Panc1 (cell line): ENCODE data around the gene MYL3. TPM values are rescaled to one million over a fixed set of nuclear protein-coding genes. Genes with fewer than 3 reads are reported as not detected.

Experiments
- ATAC-seq: fragments of 200-7000 bp; cut with Tn5 transposase; 2 replicates; pipeline ENCODE4 v1.9.1; 2020; ENCODE audit warnings: mild to moderate bottlenecking, moderate library complexity
- BruUV-seq: library from RNA; stranded (reverse); fragments of 400-500 nt; replicated peaks from 2 replicates; lab custom pipeline; 2021; lab: Mats Ljungman, UMichigan
- CTCF ChIA-PET: fragments of 300-600 bp; sonication (Branson Sonifier 250); formaldehyde crosslinking; loops from one replicate; lab custom pipeline; 2022; ENCODE audit warnings: antibody characterized with exemption; lab: Charles Lee
- POLR2A ChIA-PET: fragments of 300-600 bp; sonication (Branson Sonifier 250); formaldehyde crosslinking; loops from one replicate; lab custom pipeline; 2022; ENCODE audit warnings: antibody characterized with exemption; lab: Charles Lee
- DNase-seq: peaks from one replicate; pipeline ENCODE4 v3.0.0-alpha.2; 2010; ENCODE audit warnings: low read depth, low spot score
- H3K27ac ChIP-seq: 2 replicates; pipeline ENCODE4 v1.5.1; 2011; ENCODE audit warnings: mild to moderate bottlenecking, low read length, inconsistent platforms
- H3K27me3 ChIP-seq: fragments of 200-500 bp; sonication (Bioruptor generic); 2 replicates; pipeline ENCODE4 v1.6.0; 2014; ENCODE audit warnings: low read length, inconsistent platforms; ENCODE audit not compliant: control insufficient read depth, insufficient read depth
- H3K36me3 ChIP-seq: fragments of 200-500 bp; sonication (Bioruptor generic); 2 replicates; pipeline ENCODE4 v1.5.1; 2014; ENCODE audit warnings: inconsistent platforms, mild to moderate bottlenecking, low read length, moderate library complexity; ENCODE audit not compliant: control insufficient read depth, insufficient read depth
- H3K4me1 ChIP-seq: 2 replicates; pipeline ENCODE4 v1.5.1; 2011; ENCODE audit warnings: inconsistent platforms, mild to moderate bottlenecking, low read length, moderate library complexity; ENCODE audit not compliant: control insufficient read depth, insufficient read depth
- H3K4me3 ChIP-seq, 2 experiments: 2 replicates each; pipeline ENCODE4 v1.5.1; 2011 to 2012; ENCODE audit warnings: low read depth in 2 of 2, low read length in 2 of 2, mild to moderate bottlenecking in 2 of 2, inconsistent platforms in 1 of 2, moderate library complexity in 1 of 2
- H3K9me3 ChIP-seq: fragments of 200-500 bp; sonication (Bioruptor generic); 2 replicates; pipeline ENCODE4 v1.5.1; 2014; ENCODE audit warnings: low read depth, mild to moderate bottlenecking, inconsistent platforms, low read length, moderate library complexity; ENCODE audit not compliant: control insufficient read depth, insufficient read depth
- POLR2AphosphoS5 ChIP-seq: IDR thresholded peaks from 2 replicates; pipeline ENCODE4 v1.6.1; 2012; ENCODE audit warnings: mild to moderate bottlenecking, low read depth, low read length, moderate library complexity
- SIN3A ChIP-seq: IDR thresholded peaks from 2 replicates; pipeline ENCODE4 v1.6.1; 2012; ENCODE audit warnings: low read depth, mild to moderate bottlenecking, low read length, moderate library complexity, borderline replicate concordance; ENCODE audit not compliant: insufficient read depth
- TCF7L2 ChIP-seq: IDR thresholded peaks from 2 replicates; pipeline ENCODE4 v1.6.1; 2011; ENCODE audit warnings: mild to moderate bottlenecking, low read depth, low read length, inconsistent platforms
- in situ Hi-C: cut with HindIII; loops from 2 replicates; pipeline ENCODE4 v1.10.0; 2016; ENCODE audit warnings: low sequenced_read_pairs, low pct_unique_long_range_greater_than_20kb
- intact Hi-C: fragments of 100-400 bp; cut with micrococcal nuclease; formaldehyde crosslinking; loops from one replicate; pipeline ENCODE4 v1.10.0; 2022; ENCODE audit not compliant: unreplicated experiment
- total RNA-seq: library from RNA; stranded (reverse); gene quantifications from one replicate; pipeline ENCODE4 v1.2.1, GENCODE V29; 2021; ENCODE audit not compliant: unreplicated experiment
- TF ChIP-seq, protein P1 (sequence below): fragments of 450-650 bp; IDR thresholded peaks from 2 replicates; pipeline ENCODE4 v1.5.1; 2017; ENCODE audit warnings: mild to moderate bottlenecking
- TF ChIP-seq, protein P2 (sequence below), 2 experiments: IDR thresholded peaks; 2 replicates each; pipeline ENCODE4 v1.6.1; 2011 to 2012; ENCODE audit warnings: low read depth in 2 of 2, control low read depth in 1 of 2, low read length in 1 of 2, mild to moderate bottlenecking in 1 of 2, moderate library complexity in 1 of 2; ENCODE audit not compliant: insufficient read depth in 1 of 2

The MYL3 gene
- total RNA-seq, 1 experiment from 2014 or later: not detected

DNA sequence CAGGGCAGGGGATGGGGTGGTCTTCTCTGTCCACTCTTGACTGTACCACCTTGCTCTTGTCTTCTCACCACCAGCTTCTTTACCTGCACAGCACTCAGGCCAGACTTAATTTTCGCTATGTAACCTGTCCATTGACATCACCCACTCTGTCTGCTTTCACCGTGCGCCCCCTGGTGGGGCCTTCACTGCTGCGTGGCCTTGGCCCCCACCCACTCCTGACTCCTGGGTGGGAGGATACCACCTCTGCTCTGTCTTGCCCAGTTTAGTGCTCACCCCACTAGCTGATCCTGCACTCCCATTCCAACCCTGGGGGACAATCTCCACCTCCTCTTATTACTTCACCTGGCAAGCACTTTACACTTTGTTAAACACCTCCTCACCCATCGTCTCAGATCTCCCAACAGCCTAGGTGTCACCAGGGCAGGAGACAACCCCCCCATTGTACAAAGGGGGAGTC is 32.0 kb upstream of the MYL3 start:
- peak; percentile 79 for ATAC-seq
- no peak for TF ChIP-seq SIN3A
- TF ChIP-seq, protein P1, sequence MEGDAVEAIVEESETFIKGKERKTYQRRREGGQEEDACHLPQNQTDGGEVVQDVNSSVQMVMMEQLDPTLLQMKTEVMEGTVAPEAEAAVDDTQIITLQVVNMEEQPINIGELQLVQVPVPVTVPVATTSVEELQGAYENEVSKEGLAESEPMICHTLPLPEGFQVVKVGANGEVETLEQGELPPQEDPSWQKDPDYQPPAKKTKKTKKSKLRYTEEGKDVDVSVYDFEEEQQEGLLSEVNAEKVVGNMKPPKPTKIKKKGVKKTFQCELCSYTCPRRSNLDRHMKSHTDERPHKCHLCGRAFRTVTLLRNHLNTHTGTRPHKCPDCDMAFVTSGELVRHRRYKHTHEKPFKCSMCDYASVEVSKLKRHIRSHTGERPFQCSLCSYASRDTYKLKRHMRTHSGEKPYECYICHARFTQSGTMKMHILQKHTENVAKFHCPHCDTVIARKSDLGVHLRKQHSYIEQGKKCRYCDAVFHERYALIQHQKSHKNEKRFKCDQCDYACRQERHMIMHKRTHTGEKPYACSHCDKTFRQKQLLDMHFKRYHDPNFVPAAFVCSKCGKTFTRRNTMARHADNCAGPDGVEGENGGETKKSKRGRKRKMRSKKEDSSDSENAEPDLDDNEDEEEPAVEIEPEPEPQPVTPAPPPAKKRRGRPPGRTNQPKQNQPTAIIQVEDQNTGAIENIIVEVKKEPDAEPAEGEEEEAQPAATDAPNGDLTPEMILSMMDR: peak; percentile 85
- no peak for TF ChIP-seq TCF7L2
- no peak for TF ChIP-seq POLR2AphosphoS5
- TF ChIP-seq, protein P2, sequence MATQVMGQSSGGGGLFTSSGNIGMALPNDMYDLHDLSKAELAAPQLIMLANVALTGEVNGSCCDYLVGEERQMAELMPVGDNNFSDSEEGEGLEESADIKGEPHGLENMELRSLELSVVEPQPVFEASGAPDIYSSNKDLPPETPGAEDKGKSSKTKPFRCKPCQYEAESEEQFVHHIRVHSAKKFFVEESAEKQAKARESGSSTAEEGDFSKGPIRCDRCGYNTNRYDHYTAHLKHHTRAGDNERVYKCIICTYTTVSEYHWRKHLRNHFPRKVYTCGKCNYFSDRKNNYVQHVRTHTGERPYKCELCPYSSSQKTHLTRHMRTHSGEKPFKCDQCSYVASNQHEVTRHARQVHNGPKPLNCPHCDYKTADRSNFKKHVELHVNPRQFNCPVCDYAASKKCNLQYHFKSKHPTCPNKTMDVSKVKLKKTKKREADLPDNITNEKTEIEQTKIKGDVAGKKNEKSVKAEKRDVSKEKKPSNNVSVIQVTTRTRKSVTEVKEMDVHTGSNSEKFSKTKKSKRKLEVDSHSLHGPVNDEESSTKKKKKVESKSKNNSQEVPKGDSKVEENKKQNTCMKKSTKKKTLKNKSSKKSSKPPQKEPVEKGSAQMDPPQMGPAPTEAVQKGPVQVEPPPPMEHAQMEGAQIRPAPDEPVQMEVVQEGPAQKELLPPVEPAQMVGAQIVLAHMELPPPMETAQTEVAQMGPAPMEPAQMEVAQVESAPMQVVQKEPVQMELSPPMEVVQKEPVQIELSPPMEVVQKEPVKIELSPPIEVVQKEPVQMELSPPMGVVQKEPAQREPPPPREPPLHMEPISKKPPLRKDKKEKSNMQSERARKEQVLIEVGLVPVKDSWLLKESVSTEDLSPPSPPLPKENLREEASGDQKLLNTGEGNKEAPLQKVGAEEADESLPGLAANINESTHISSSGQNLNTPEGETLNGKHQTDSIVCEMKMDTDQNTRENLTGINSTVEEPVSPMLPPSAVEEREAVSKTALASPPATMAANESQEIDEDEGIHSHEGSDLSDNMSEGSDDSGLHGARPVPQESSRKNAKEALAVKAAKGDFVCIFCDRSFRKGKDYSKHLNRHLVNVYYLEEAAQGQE (IDR thresholded peaks at IDR 0.05; ENCODE audit: insufficient read depth in 1 of 2, low read depth in 2 of 2, low read length in 1 of 2): no peak
- in situ Hi-C loops (no loop called here), intact Hi-C loops (no loop called here)
- ChIA-PET CTCF (interaction anchor here (0.8 to 1.8 kb wide), 2 partner anchors 28 to 36 kb away, joined by 4 read pairs; no protein-coding TSS in a partner anchor), POLR2A (no interaction called here)
- H3K27ac ChIP-seq: no peak overlapping the region
- peaks cover 3% of the 10 kb centered on the region; the same call in 1 of the 2 replicates for H3K4me1 ChIP-seq
- BruUV-seq: no TSS peak
- peak; percentile 52 for DNase-seq
- no peak overlapping the region for H3K4me3 ChIP-seq
- H3K9me3 ChIP-seq: no peaks in the 10 kb centered on the region
- H3K36me3 ChIP-seq: no peaks in the 10 kb centered on the region
- no peaks in the 10 kb centered on the region for H3K27me3 ChIP-seq

DNA sequence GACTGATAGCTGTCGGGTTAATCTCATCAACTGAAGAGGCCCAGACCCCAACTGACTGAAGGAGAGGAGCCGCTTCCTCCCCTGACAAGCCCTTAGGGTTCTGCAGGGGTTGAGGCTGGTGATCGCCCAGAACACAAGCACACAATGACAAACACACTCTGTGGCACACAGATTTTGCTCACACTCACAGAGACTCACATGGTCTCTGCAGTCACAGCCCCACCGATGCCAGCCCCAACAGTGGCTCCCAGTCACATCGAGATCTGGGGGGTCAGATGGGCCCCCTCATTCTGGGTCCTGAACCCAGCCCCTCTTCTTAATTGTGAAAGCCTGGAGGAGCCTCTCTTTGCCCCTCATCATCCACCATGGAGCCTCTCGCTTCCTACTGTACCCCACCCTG is 31.0 kb upstream of the MYL3 start:
- Histone ChIP-seq H3K4me1 (peaks cover 3% of the 10 kb centered on the region; the same call in 1 of the 2 replicates), H3K27ac (no peak overlapping the region), H3K4me3 (no peak overlapping the region), H3K27me3 (no peaks in the 10 kb centered on the region), H3K36me3 (no peaks in the 10 kb centered on the region), H3K9me3 (no peaks in the 10 kb centered on the region)
- TF ChIP-seq POLR2AphosphoS5 (no peak), SIN3A (no peak), TCF7L2 (no peak)
- TF ChIP-seq, protein P1: no peak
- TF ChIP-seq, protein P2 (IDR thresholded peaks at IDR 0.05; ENCODE audit: insufficient read depth in 1 of 2, low read depth in 2 of 2, low read length in 1 of 2): no peak
- intact Hi-C loops (no loop called here), in situ Hi-C loops (no loop called here)
- ChIA-PET CTCF (interaction anchor here (0.6 to 0.8 kb wide), 2 partner anchors 35 to 894 kb away, joined by 4 to 6 read pairs; no protein-coding TSS in a partner anchor), POLR2A (no interaction called here)
- no peak for ATAC-seq
- DNase-seq: no peak
- BruUV-seq: no TSS peak
